Activated CD8-positive, alpha-beta T cell treated with anti-CD3 and anti-CD28 coated beads for 36 hours (primary cell): ENCODE results near the gene TMEM179. TPM values are rescaled to one million over a fixed set of nuclear protein-coding genes. Genes with fewer than 3 reads are reported as not detected.

Experiments
- ATAC-seq: fragments of 200-7000 bp; cut with Tn5 transposase; one replicate; pipeline ENCODE4 v1.10.0; 2021; ENCODE audit warnings: mild to moderate bottlenecking, moderate library complexity
- CTCF ChIA-PET: fragments of 350-600 bp; sonication (Branson Sonifier 250); formaldehyde crosslinking; loops from one replicate; lab custom pipeline; 2021; ENCODE audit warnings: antibody characterized with exemption; lab: Charles Lee
- POLR2A ChIA-PET: fragments of 350-600 bp; sonication (Branson Sonifier 250); formaldehyde crosslinking; loops from one replicate; lab custom pipeline; 2021; ENCODE audit warnings: antibody characterized with exemption; lab: Charles Lee
- DNase-seq: peaks from one replicate; pipeline ENCODE4 v3.0.0-alpha.2; 2020
- H3K27ac Mint-ChIP-seq: one replicate; pipeline ENCODE4 v1.8.0; 2021; ENCODE audit warnings: mild to moderate bottlenecking, mixed read lengths
- H3K27me3 Mint-ChIP-seq: one replicate; pipeline ENCODE4 v1.8.0; 2021; ENCODE audit warnings: mixed read lengths
- H3K36me3 Mint-ChIP-seq: one replicate; pipeline ENCODE4 v1.8.0; 2021; ENCODE audit warnings: low read depth, mixed read lengths
- H3K4me1 Mint-ChIP-seq: one replicate; pipeline ENCODE4 v1.8.0; 2021; ENCODE audit warnings: low read depth, mixed read lengths
- H3K4me3 Mint-ChIP-seq: one replicate; pipeline ENCODE4 v1.8.0; 2021; ENCODE audit warnings: mild to moderate bottlenecking, moderate library complexity, mixed read lengths
- H3K9me3 Mint-ChIP-seq: one replicate; pipeline ENCODE4 v1.8.0; 2021; ENCODE audit warnings: mixed read lengths
- intact Hi-C: fragments of 100-400 bp; cut with micrococcal nuclease; formaldehyde crosslinking; loops from one replicate; pipeline ENCODE4 v1.10.0; 2022
- total RNA-seq, 2 experiments: library from RNA; stranded (reverse); gene quantifications; one replicate each; pipeline ENCODE4 v1.2.3, GENCODE V29; 2021
- TF ChIP-seq, protein P1 (sequence below): fragments of 200-600 bp; IDR thresholded peaks from one replicate; pipeline ENCODE4 v1.8.0; 2022; ENCODE audit warnings: antibody characterized with exemption, mild to moderate bottlenecking

The TMEM179 gene
- total RNA-seq, 2 experiments from 2014 or later = not detected

DNA sequence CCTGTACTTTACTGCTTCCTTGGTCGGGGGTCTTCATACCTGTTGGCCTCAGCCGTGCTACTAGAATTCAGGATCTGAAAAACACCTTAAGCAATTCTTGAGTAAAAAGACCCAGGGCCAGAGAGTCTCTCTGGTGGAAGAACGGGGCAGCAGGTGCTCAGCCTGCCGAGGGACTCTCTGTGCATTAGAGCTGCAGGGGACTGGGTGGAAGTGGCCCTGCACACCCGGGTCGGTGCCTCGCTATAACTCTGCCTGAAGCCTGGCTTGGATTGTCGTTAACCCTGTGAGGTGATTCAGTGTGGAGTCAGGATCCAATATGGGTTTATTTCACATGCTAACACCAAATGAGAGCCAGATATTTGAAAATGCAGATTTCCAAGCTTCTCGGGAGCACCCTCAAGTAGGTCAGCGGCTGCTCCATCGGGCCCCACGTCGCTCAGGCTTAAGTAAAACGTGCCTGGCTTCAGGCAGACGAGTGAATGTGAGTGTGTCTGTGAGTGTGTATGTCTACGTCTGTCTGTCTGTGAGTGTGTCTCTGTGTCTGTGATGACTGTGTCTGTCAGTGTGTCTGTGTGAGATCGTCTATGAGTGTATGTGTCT, 60.1 kb downstream of the TMEM179 start:
- Mint-ChIP-seq H3K36me3 (no peaks in the 10 kb centered on the region), H3K9me3 (no peaks in the 10 kb centered on the region), H3K4me1 (no peaks in the 10 kb centered on the region), H3K27ac (no peak overlapping the region), H3K27me3 (peaks cover 14% of the 10 kb centered on the region), H3K4me3 (no peak overlapping the region)
- intact Hi-C loops = no loop called here
- TF ChIP-seq, protein P1, sequence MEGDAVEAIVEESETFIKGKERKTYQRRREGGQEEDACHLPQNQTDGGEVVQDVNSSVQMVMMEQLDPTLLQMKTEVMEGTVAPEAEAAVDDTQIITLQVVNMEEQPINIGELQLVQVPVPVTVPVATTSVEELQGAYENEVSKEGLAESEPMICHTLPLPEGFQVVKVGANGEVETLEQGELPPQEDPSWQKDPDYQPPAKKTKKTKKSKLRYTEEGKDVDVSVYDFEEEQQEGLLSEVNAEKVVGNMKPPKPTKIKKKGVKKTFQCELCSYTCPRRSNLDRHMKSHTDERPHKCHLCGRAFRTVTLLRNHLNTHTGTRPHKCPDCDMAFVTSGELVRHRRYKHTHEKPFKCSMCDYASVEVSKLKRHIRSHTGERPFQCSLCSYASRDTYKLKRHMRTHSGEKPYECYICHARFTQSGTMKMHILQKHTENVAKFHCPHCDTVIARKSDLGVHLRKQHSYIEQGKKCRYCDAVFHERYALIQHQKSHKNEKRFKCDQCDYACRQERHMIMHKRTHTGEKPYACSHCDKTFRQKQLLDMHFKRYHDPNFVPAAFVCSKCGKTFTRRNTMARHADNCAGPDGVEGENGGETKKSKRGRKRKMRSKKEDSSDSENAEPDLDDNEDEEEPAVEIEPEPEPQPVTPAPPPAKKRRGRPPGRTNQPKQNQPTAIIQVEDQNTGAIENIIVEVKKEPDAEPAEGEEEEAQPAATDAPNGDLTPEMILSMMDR = no peak
- ATAC-seq (no peak), DNase-seq (no peak)
- POLR2A ChIA-PET = no interaction called here
- CTCF ChIA-PET = no interaction called here

DNA sequence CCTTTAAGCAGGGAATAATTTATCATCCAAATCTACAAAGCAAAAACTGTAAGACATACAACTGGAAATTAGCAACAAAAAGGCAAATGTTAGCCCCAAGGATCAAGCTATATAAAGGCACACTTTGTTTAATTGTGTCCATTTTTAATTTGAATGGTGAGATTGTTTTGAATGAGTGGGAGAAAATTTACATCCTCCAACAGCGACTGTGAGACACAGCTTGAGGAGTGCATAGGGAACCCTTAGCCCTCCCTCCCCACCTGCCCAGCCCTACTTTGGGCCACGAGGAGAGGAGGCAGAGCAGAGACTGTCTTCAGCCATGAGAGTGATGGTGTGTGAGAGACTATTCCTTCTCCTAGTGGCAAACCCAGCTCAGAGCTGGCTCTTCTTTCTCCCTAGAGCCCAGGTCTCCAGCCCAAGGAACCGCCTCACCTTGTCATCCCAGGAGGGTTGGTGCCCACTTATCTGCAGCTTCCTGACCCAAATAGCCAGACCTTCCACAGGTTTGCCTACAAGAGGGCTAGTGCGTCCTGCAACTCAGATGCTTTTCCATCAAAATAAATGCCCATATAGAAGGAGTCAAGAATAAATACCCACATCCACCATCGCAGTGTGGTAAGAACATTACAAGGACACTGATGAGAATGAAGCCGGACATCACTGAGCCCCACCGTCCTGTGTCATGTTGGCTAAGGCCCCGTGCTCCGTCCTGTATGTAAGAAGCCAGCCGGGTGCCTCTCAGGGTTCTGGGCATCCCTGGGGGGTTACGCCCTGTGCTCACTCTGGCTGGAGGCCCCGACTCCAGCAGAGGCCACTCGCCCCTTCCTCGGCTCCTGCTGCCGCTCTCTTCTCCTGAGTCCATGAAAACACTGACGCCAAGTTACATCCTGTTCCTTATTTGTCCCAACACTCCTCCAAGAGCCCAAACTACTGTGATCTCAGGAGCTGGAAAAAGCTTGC, 61.4 kb downstream of the TMEM179 start:
- Mint-ChIP-seq H3K9me3 (no peaks in the 10 kb centered on the region), H3K27me3 (peaks cover 12% of the 10 kb centered on the region), H3K4me3 (no peak overlapping the region), H3K27ac (no peak overlapping the region), H3K4me1 (no peaks in the 10 kb centered on the region), H3K36me3 (no peaks in the 10 kb centered on the region)
- TF ChIP-seq, protein P1 = no peak
- ChIA-PET POLR2A (interaction anchor here (0.7 kb wide), 1 partner anchor 12 kb away, joined by 3 read pairs; no protein-coding TSS in a partner anchor), CTCF (no interaction called here)
- intact Hi-C loops = no loop called here
- ATAC-seq (no peak), DNase-seq (no peak)

DNA sequence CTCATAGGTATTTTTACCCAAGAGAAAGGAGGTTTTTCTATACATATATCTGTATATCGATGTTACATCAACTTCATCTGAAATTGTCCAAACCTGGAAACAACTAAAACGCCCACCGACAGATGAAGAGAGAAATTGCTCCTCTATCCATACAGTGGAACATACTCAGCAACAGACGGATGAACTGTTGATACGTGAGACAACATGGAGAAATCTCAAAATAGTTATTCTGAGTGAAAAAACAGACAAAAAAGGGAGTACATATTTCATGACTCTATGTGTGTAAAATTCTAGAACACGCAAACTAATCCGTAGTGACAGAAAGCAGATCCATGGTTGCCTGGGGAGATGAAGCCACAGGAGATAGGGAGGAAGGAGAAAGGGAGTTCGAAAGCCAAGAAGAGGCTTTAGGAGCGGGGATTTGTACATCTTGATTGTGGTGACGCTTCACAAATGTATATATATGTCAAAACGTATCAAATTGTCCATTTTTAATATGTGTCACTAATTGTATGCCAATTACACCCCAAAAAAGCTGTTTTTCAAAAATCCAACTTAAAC, 62.6 kb downstream of the TMEM179 start:
- no peak overlapping the region for H3K27ac Mint-ChIP-seq
- TF ChIP-seq, protein P1 = no peak
- H3K36me3 Mint-ChIP-seq = no peaks in the 10 kb centered on the region
- no peaks in the 10 kb centered on the region for H3K4me1 Mint-ChIP-seq
- CTCF ChIA-PET = no interaction called here
- POLR2A ChIA-PET = no interaction called here
- intact Hi-C loops = no loop called here
- H3K9me3 Mint-ChIP-seq = no peaks in the 10 kb centered on the region
- H3K4me3 Mint-ChIP-seq = no peak overlapping the region
- no peak for ATAC-seq
- DNase-seq = no peak
- H3K27me3 Mint-ChIP-seq = peaks cover 10% of the 10 kb centered on the region

Other genes with a start within 250 kb of the TMEM179 start
- gene C14orf180, start 25.0 kb downstream of the TMEM179 start, total RNA-seq = not detected
- 10 to 100 TPM; 61.5 to 65.0 TPM for gene INF2, start 84.8 kb upstream of the TMEM179 start, total RNA-seq
- gene ADSS1, start 119.5 kb upstream of the TMEM179 start, total RNA-seq = 1 to 10 TPM; 2.7 to 3.0 TPM
- 100 to 1,000 TPM; 115 to 125 TPM for gene SIVA1, start 148.4 kb upstream of the TMEM179 start, total RNA-seq
- 100 to 1,000 TPM; 116 to 121 TPM for gene AKT1, start 191.0 kb upstream of the TMEM179 start, total RNA-seq
- 1 to 10 TPM; 1.3 TPM for gene ZBTB42, start 196.3 kb upstream of the TMEM179 start, total RNA-seq